ENCODE results near the gene STK26. TPM values are rescaled to one million over a fixed set of nuclear protein-coding genes. Genes with fewer than 3 reads are reported as not detected.

Gene STK26
- total RNA-seq, 1 donor from 2014 or later = 17.9 TPM

- no peak overlapping the region for H3K4me3 Mint-ChIP-seq (ENCODE audit: unreplicated experiment)
- H3K4me1 Mint-ChIP-seq (ENCODE audit: low read depth) = no peaks in the 10 kb centered on the region
Observed at GRCh38 chrX:132077912-132078311, 54.8 kb downstream of the STK26 start.

GRCh38 chrX:132085786-132086185 lies 62.7 kb downstream of the STK26 start:
- Mint-ChIP-seq H3K4me3 (ENCODE audit: unreplicated experiment) (no peak overlapping the region), H3K4me1 (ENCODE audit: low read depth) (peaks cover 43% of the 10 kb centered on the region), H3K9me3 (ENCODE audit: low read depth) (no peaks in the 10 kb centered on the region), H3K27ac (ENCODE audit: unreplicated experiment) (no peak overlapping the region), H3K36me3 (ENCODE audit: low read depth) (no peaks in the 10 kb centered on the region), H3K27me3 (ENCODE audit: low read depth) (no peaks in the 10 kb centered on the region)
- no peak for TF ChIP-seq CTCF (IDR thresholded peaks at IDR 0.05)
- DNase-seq (ENCODE audit: low spot score) = no peak

More at GRCh38 chrX:132077912-132078311, 54.8 kb downstream of the STK26 start:
- Mint-ChIP-seq H3K9me3 (ENCODE audit: low read depth) (no peaks in the 10 kb centered on the region), H3K36me3 (ENCODE audit: low read depth) (no peaks in the 10 kb centered on the region), H3K27ac (ENCODE audit: unreplicated experiment) (no peak overlapping the region), H3K27me3 (ENCODE audit: low read depth) (no peaks in the 10 kb centered on the region)
- no peak for DNase-seq (ENCODE audit: low spot score)
- no peak for TF ChIP-seq CTCF (IDR thresholded peaks at IDR 0.05)

- Mint-ChIP-seq H3K36me3 (ENCODE audit: low read depth) (no peaks in the 10 kb centered on the region), H3K4me1 (ENCODE audit: low read depth) (peaks cover 47% of the 10 kb centered on the region), H3K27me3 (ENCODE audit: low read depth) (no peaks in the 10 kb centered on the region), H3K9me3 (ENCODE audit: low read depth) (no peaks in the 10 kb centered on the region), H3K27ac (ENCODE audit: unreplicated experiment) (peak overlapping the region; percentile 71), H3K4me3 (ENCODE audit: unreplicated experiment) (no peak overlapping the region)
- TF ChIP-seq CTCF (IDR thresholded peaks at IDR 0.05) = no peak
- no peak for DNase-seq (ENCODE audit: low spot score)
Observed at GRCh38 chrX:132086672-132087071, 63.6 kb downstream of the STK26 start.

- H3K27ac Mint-ChIP-seq (ENCODE audit: unreplicated experiment) = peak overlapping the region; percentile 81
- H3K9me3 Mint-ChIP-seq (ENCODE audit: low read depth) = no peaks in the 10 kb centered on the region
- no peak for DNase-seq (ENCODE audit: low spot score)
- TF ChIP-seq CTCF (IDR thresholded peaks at IDR 0.05) = no peak
- H3K36me3 Mint-ChIP-seq (ENCODE audit: low read depth) = no peaks in the 10 kb centered on the region
- no peak overlapping the region for H3K4me3 Mint-ChIP-seq (ENCODE audit: unreplicated experiment)
- no peaks in the 10 kb centered on the region for H3K27me3 Mint-ChIP-seq (ENCODE audit: low read depth)
- H3K4me1 Mint-ChIP-seq (ENCODE audit: low read depth) = peaks cover 51% of the 10 kb centered on the region
Observed at GRCh38 chrX:132088864-132089263, 65.8 kb downstream of the STK26 start.

- Mint-ChIP-seq H3K4me3 (ENCODE audit: unreplicated experiment) (no peak overlapping the region), H3K36me3 (ENCODE audit: low read depth) (no peaks in the 10 kb centered on the region), H3K27me3 (ENCODE audit: low read depth) (no peaks in the 10 kb centered on the region), H3K27ac (ENCODE audit: unreplicated experiment) (no peak overlapping the region), H3K4me1 (ENCODE audit: low read depth) (peaks cover 51% of the 10 kb centered on the region), H3K9me3 (ENCODE audit: low read depth) (no peaks in the 10 kb centered on the region)
- DNase-seq (ENCODE audit: low spot score) = no peak
- TF ChIP-seq CTCF (IDR thresholded peaks at IDR 0.05) = no peak
Observed at GRCh38 chrX:132090403-132091159, 67.5 kb downstream of the STK26 start.
